ENCODE data around the gene CTDSPL.
"Not testable (repeated sequence)": the region's sequence is repeated elsewhere in the genome, so short reads cannot be mapped to it uniquely, and the experiment has no call there.

Gene CTDSPL

GRCh38 chr3:37861620-37862041, at the start of gene CTDSPL:
TSS of gene CTDSPL (plus strand) at chr3:37861880. CDS start at chr3:37862200, 320 bp downstream.
- peak; percentile 68 for DNase-seq (ENCODE audit: low read depth, low spot score)

GRCh38 chr3:37812499-37812896, 49.2 kb upstream of the CTDSPL start:
- DNase-seq (ENCODE audit: low read depth, low spot score) = no peak

GRCh38 chr3:37813403-37813802, 48.3 kb upstream of the CTDSPL start:
- no peak for DNase-seq (ENCODE audit: low read depth, low spot score)

- peak; percentile 24 for DNase-seq (ENCODE audit: low read depth, low spot score)
Observed at GRCh38 chr3:37814547-37814946, 47.1 kb upstream of the CTDSPL start.

DNA sequence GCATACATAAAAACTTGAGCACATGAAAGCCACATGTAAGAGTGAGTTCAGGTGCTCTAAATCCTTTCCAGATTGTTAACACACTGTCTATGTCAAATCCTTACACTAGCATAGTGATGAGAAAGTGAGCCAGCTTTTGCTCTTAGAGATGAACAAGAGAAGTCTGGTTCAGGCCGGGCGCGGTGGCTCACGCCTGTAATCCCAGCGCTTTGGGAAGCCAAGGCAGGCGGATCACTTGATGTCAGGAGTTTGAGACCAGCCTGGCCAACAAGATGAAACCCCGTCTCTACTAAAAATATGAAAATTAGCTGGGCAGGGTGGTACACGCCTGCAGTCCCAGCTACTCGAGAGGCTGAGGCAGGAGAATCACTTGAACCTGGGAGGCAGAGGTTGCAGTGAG, 46.5 kb upstream of the CTDSPL start:
- not testable (repeated sequence) for DNase-seq (ENCODE audit: low read depth, low spot score)

DNA sequence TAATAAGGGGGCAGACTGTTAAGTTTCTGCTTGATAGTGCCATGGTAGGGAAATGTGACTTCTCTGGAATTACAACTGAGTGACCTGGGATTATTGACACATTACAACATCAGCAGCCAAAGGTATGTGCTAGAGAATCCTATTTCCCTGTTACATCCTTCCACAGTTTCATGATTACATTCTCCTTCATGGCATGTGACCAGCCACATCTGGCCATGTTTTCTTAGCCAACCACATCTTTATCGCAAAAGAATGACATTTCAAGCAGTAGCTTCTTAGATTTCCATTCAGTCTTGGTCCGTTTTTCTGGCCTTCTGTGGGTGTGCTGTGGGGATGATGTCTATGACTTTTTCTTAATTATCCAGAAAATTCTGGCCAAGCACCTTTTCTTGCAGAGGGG, 45.4 kb upstream of the CTDSPL start:
- no peak for DNase-seq (ENCODE audit: low read depth, low spot score)

- DNase-seq (ENCODE audit: low read depth, low spot score) = peak; percentile 27
Observed at GRCh38 chr3:37819591-37819990, 42.1 kb upstream of the CTDSPL start.

DNA sequence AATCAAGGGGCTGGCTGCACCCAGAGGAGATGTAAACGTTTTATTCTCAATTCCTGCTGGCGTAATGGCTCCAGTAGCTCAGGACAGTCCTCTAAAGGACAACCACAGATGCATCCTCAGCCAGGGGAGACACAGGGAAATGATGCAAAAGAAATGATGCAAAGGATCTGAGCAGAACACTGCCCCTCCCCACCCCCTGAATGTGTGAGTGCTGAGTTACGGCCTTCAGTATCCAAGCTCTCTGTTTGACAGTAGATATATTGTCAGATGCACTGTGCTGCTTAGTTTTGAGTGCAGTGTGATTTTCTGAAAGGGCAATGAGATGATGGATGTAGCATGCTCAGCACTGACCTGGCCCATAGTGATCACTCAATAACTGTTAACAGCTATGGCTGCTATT, 41.4 kb upstream of the CTDSPL start:
- DNase-seq (ENCODE audit: low read depth, low spot score) = no peak

DNA sequence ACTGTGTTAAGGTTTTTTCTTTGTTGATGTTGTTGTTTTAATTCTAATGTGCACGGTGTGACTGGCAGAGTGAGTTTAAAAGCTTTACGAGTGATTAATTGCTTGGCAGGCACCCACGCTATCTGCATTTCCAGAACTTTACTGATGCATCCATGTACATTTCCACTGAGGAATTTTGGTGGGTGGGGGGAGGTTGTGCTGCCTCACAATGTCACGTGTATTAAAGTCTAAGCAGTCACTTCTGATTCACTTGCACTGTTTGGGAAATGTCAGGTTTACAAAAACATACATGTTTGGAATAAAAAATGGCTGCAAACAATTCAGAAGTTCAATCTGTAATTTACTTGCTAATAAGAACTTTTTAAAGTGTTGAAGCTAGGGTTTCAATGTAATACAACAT, 38.5 kb upstream of the CTDSPL start:
- DNase-seq (ENCODE audit: low read depth, low spot score) = peak; percentile 60

- DNase-seq (ENCODE audit: low read depth, low spot score) = peak; percentile 64
Observed at GRCh38 chr3:37824090-37824953, 37.4 kb upstream of the CTDSPL start.

DNA sequence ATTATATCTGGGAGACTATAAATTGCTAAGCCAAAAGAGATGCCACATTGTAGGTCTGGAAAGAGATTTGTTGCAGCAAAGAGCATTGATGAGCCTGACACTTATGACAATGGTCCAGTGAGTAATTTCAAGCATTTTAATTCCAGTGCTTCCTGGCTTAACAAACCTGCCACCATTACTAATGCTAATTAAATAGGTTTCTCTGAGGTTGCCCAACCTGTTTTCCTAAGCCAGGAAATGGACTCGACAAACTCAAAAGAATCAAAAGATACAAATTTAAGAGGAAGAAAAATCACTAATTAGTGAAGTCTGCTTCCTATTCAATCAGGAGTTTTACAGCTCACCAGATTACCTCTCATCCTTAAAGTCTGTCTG, 36.7 kb upstream of the CTDSPL start:
- DNase-seq (ENCODE audit: low read depth, low spot score) = no peak

DNA sequence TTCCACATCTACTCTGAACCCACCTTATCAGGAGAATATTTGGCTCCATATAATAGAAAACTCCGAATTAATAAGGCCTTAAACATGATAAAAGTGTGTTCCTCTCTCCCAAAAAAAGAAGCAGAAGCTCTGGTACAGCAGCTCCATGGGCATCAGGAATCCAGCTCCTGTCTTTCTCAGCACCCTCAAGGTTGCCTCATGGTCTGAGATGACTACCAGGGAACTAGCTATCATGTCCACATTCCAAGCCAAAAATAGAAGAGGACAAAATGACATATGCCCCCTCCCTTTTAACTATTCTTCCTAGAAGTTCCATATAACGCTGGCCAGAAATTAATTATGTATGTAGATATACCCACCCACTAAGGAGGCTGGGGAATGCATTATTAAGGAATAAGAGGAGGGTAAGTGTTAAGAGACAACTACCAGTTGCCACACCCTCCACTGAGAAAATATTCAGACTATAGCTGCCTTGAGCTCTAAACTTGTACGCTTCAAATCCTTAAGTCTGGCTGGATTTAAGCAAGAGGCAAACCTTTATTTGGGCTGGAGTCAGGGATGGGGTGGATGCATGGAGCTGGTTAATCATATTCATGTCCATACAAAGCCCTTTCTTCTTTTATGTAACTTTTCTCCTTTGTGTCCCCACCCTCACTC, 35.8 kb upstream of the CTDSPL start:
- DNase-seq (ENCODE audit: low read depth, low spot score) = no peak

GRCh38 chr3:37826502-37826901, 35.2 kb upstream of the CTDSPL start:
- no peak for DNase-seq (ENCODE audit: low read depth, low spot score)

DNA sequence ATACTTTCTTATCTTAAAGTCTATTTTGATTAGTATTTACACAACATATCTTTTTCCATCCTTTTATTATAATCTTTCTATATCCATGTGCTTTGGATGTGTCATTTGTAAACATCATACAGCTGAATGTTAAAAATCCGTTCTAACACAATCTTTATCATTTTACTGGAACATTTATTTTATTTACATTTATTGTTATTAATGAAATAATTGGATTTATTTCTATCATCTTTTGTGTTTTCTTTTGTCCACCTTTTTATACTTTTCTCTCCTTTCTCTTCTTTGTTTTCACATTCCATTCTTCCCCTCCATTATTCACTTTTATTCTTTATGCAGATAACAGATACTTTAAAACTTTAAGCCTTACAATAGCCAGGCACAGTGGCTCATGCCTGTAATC, 34.7 kb upstream of the CTDSPL start:
- no peak for DNase-seq (ENCODE audit: low read depth, low spot score)

- no peak for DNase-seq (ENCODE audit: low read depth, low spot score)
Observed at GRCh38 chr3:37832480-37832879, 29.2 kb upstream of the CTDSPL start.

DNA sequence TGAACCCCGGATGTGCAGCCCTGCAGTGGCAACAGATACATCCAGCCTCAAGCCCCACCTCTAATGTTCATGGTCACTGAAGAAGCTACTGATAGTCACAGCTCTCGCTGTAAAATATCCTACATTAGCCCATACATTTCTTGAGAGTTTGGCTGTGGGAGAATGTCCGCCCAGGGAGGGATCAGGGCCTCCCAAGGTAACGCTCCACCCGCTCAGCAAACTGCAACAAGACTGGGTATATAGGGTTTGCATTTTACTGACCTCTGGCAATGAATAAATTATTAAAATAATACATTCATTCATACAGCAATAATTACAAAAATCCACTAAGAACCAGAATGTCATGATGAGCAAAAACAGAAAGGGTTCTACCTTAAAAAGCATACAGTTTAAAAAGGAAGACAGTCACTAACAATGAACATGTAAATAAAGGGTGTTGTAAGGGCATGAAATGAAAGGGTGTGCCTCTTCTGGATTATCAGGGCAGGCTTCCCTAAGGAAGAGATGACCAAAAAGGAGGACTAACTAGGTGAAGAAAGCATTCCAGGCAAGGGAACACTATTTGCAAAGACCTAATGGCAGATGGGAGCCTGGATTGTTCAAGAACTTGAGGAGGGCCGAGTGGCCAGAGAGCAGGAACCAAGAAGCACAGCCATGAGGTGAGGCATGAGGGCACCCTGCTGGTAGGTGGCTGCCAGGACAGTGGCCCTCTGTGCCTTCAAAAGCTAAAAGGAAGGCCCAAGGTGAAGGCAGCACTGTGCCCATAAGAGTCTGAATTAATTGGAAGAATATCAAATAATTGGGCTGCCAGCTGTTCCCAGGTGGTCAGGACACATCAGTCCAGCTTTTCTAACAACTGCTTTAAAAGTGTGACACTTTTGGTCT, 28.1 kb upstream of the CTDSPL start:
- no peak for DNase-seq (ENCODE audit: low read depth, low spot score)

GRCh38 chr3:37836589-37836988, 25.1 kb upstream of the CTDSPL start:
- DNase-seq (ENCODE audit: low read depth, low spot score) = no peak

GRCh38 chr3:37847689-37848088, 14.0 kb upstream of the CTDSPL start:
- no peak for DNase-seq (ENCODE audit: low read depth, low spot score)

GRCh38 chr3:37849146-37849923, 12.3 kb upstream of the CTDSPL start:
- no peak for DNase-seq (ENCODE audit: low read depth, low spot score)

GRCh38 chr3:37852097-37852496, 9.6 kb upstream of the CTDSPL start:
- peak; percentile 20 for DNase-seq (ENCODE audit: low read depth, low spot score)

DNA sequence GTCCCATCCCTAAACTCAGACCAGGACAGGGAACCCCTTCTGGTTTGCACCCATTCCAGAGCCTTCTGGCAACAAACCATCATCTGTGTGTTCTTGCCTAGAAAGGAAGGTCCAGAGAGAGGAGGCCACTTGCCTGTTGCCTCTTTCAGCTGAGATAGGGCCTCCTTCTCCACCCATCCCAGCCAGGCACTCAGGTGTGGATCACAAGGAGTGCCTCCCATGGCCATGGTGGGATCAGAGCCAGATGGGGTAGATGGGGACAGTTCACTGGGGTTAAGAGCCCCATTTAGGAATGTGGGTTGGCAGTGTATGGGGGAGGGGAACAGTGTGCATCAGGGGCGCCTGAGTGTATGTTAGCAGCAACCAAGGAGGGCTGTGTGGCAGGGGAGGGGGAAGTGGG, 8.9 kb upstream of the CTDSPL start:
- no peak for DNase-seq (ENCODE audit: low read depth, low spot score)

All from astrocyte of the hippocampus (primary cell).